Pancreas (tissue), 10 donors: ENCODE results near the gene STRBP. TPM values are rescaled to one million over a fixed set of nuclear protein-coding genes. Genes with fewer than 3 reads are reported as not detected.
A peak's percentile ranks its signal among the peaks of the same experiment; 100 is the strongest.
"Not testable (repeated sequence)": the region's sequence is repeated elsewhere in the genome, so short reads cannot be mapped to it uniquely, and the experiment has no call there.

ENCODE experiments used
- ATAC-seq, 4 donors: fragments of 200-7000 bp; cut with Tn5 transposase; one replicate each; pipeline versions ENCODE4 v1.8.0 to v1.9.1; 2020; ENCODE audit warnings: mild to moderate bottlenecking in 4 of 4, moderate library complexity in 4 of 4
- DNase-seq, 6 donors: peaks; one replicate each; pipeline ENCODE4 v3.0.0-alpha.2; 2020
- FAIRE-seq: peaks from 2 replicates; lab custom pipeline; 2012; peaks lifted over from hg19 to GRCh38; lab: Jason Lieb, UNC
- H3K27ac ChIP-seq, 4 donors: fragments of 200-600 bp; sonication (generic); 1 replicate in 3 of 4; 2 replicates in 1 of 4; pipeline versions ENCODE4 v1.5.0 to v1.8.0; 2020
- H3K27me3 ChIP-seq, 4 donors: fragments of 200-600 bp; one replicate each; pipeline ENCODE4 v1.8.0; 2021
- H3K36me3 ChIP-seq, 3 donors: fragments of 200-600 bp; sonication (generic) in 1 of 3; one replicate each; pipeline versions ENCODE4 v1.5.0 to v1.8.0; 2020 to 2021
- H3K4me1 ChIP-seq, 3 donors: fragments of 200-600 bp; one replicate each; pipeline ENCODE4 v1.8.0; 2021
- H3K4me3 ChIP-seq, 4 donors: fragments of 200-600 bp; sonication (generic) in 2 of 4; one replicate each; pipeline versions ENCODE4 v1.5.0 to v1.8.0; 2020 to 2021
- H3K9me3 ChIP-seq, 4 donors: fragments of 200-600 bp; one replicate each; pipeline ENCODE4 v1.8.0; 2021
- WGBS, 2 donors: extraction: QIAGEN DNeasy Blood & Tissue Kit; methylation state at CpG; one replicate each; pipeline ENCODE4 v1.1.7; 2013; 5-methylcytosine and 5-hydroxymethylcytosine counted together
- intact Hi-C, 3 donors: fragments of 100-400 bp; cut with DNase I; formaldehyde crosslinking; loops; one replicate each; pipeline versions ENCODE4 v1.11.1 to v1.14.2; 2022
- polyA plus RNA-seq, 2 donors: library from polyadenylated mRNA; stranded (reverse); fragments of 200-250 nt; gene quantifications; one replicate each; pipeline ENCODE4 v1.2.3, GENCODE V29; 2013
- total RNA-seq, 6 donors: library from RNA; stranded (reverse); fragmentation: NEBNext Ultra II Directional in 4 of 6; extraction: Animal tissue kit (Norgen Biotek cat#: 25700) in 4 of 6; gene quantifications; one replicate each; pipeline versions ENCODE4 v1.2.1 to v1.2.4, GENCODE V29; 2021 to 2023
- TF ChIP-seq, protein P1 (sequence below), 4 donors: fragments of 200-600 bp; sonication (generic) in 3 of 4; IDR thresholded peaks; one replicate each; pipeline versions ENCODE4 v1.5.0 to v1.8.0; 2021; ENCODE audit warnings: antibody characterized with exemption in 4 of 4
- donor health status: healthy with polysubstance abuse.
- donor health status: DM: no; HTN: no; CAD: no; lungs with moderate emphysema.
- donor health status: DM: no; HTN: no; CAD: no.
- donor health status: control.
- donor health status: control.
- donor health status: Bipolar disorder and iron deficiency.
- donor health status: DM: yes; HTN: yes; CAD: no.
- donor health status: DM: no; HTN: no; CAD: no.
- donor health status: DM: no; HTN: no; CAD: no.
- donor health status: DM: yes; HTN: yes; CAD: no.

Gene STRBP
- total and polyA plus RNA-seq, 8 donors: 8.0 to 17.8 (median 12.5) TPM

- Histone ChIP-seq H3K4me1 (no peaks in the 10 kb centered on the region), H3K36me3 (no peaks in the 10 kb centered on the region), H3K27me3 (no peaks in the 10 kb centered on the region), H3K27ac (no peak overlapping the region), H3K9me3 (no peaks in the 10 kb centered on the region), H3K4me3 (no peak overlapping the region)
- 75 to 80% methylated on average over 7 of the region's 7 CpGs for WGBS, 2 donors
- DNase-seq (no peak), FAIRE-seq (no peak), ATAC-seq (no peak)
- TF ChIP-seq, protein P1, sequence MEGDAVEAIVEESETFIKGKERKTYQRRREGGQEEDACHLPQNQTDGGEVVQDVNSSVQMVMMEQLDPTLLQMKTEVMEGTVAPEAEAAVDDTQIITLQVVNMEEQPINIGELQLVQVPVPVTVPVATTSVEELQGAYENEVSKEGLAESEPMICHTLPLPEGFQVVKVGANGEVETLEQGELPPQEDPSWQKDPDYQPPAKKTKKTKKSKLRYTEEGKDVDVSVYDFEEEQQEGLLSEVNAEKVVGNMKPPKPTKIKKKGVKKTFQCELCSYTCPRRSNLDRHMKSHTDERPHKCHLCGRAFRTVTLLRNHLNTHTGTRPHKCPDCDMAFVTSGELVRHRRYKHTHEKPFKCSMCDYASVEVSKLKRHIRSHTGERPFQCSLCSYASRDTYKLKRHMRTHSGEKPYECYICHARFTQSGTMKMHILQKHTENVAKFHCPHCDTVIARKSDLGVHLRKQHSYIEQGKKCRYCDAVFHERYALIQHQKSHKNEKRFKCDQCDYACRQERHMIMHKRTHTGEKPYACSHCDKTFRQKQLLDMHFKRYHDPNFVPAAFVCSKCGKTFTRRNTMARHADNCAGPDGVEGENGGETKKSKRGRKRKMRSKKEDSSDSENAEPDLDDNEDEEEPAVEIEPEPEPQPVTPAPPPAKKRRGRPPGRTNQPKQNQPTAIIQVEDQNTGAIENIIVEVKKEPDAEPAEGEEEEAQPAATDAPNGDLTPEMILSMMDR (IDR thresholded peaks at IDR 0.05): no peak
- intact Hi-C loops: no loop called here
Observed at GRCh38 chr9:123284656-123285055, 16.3 kb upstream of the STRBP start.

GRCh38 chr9:123283455-123283854, 15.1 kb upstream of the STRBP start:
- H3K4me1 ChIP-seq: no peaks in the 10 kb centered on the region
- no peaks in the 10 kb centered on the region for H3K9me3 ChIP-seq
- TF ChIP-seq, protein P1 (IDR thresholded peaks at IDR 0.05): no peak
- H3K27ac ChIP-seq: no peak overlapping the region
- no peak for DNase-seq
- H3K36me3 ChIP-seq: no peaks in the 10 kb centered on the region
- ATAC-seq: no peak
- FAIRE-seq: no peak
- intact Hi-C loops: no loop called here
- whole genome bisulfite sequencing, 2 donors: 86 to 98% methylated on average over 3 of the region's 3 CpGs
- no peaks in the 10 kb centered on the region for H3K27me3 ChIP-seq
- no peak overlapping the region for H3K4me3 ChIP-seq

DNA sequence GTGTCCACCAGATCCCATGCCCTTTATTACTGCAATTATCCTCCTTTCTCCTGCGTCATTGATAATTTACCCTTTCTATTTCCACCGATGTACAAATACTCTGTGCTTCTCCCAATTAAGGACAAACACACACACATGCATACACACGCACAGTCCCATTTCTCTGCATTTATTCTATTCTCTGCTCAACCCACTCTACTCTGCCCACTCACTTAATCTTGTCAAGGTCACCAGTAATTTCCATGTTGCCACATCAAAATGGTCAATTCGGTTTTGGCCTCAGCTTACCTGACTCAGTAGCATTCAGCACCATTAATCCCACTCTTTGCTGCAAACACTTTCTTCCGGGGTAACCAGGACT, 14.6 kb upstream of the STRBP start:
- H3K4me1 ChIP-seq: no peaks in the 10 kb centered on the region
- H3K27me3 ChIP-seq: no peaks in the 10 kb centered on the region
- no peaks in the 10 kb centered on the region for H3K36me3 ChIP-seq
- H3K9me3 ChIP-seq: no peaks in the 10 kb centered on the region
- WGBS, 2 donors: 73 to 78% methylated on average over 5 of the region's 5 CpGs
- no peak overlapping the region for H3K27ac ChIP-seq
- TF ChIP-seq, protein P1 (IDR thresholded peaks at IDR 0.05): no peak
- no peak for FAIRE-seq
- H3K4me3 ChIP-seq: no peak overlapping the region
- DNase-seq: no peak
- no peak for ATAC-seq
- intact Hi-C loops: no loop called here

DNA sequence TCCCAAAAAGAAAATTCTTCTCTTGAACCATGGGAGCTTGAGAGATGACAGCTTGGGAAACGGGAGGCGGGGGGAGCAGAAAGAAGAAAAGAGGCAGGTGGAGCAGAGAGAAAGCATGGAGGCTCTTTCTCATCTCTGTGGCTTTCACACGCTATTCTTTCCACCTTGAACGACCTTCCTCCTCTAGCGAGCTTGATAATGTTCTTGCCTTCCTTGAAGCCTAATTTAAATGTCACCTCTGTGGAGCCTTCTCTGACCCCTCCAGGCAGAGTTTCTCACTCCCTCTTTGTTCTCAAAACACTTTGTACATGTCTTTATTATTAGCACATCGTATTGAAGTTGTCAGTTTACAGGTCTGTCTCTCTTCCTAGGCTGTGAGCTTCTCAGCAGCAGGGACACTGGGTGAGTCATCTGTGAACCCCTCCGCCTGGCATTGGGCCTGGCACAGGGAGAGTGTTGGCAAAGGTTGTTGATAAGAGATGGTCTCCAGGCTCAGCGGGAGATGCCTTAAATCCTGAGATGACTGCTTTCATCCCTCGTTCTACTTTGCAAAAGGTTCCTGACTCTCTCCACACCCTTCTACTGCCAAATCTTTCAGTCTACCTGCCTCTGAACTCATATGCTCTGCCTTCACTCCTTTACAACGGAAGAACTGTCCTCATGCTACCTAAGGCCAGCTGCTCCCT, 14.1 kb upstream of the STRBP start:
- Histone ChIP-seq H3K4me3 (no peak overlapping the region), H3K27ac (no peak overlapping the region), H3K9me3 (no peaks in the 10 kb centered on the region), H3K36me3 (no peaks in the 10 kb centered on the region), H3K4me1 (no peaks in the 10 kb centered on the region), H3K27me3 (no peaks in the 10 kb centered on the region)
- DNase-seq (peak in 3 of 6 donors; percentile 57 to 71 (median 65)), FAIRE-seq (no peak), ATAC-seq (peak; percentile 70 to 86 (median 80))
- intact Hi-C loops: no loop called here
- WGBS, 2 donors: 28 to 34% methylated on average over 10 of the region's 10 CpGs
- TF ChIP-seq, protein P1 (IDR thresholded peaks at IDR 0.05): no peak

- FAIRE-seq (no peak), DNase-seq (no peak), ATAC-seq (no peak)
- H3K4me3 ChIP-seq: no peak overlapping the region
- H3K27me3 ChIP-seq: no peaks in the 10 kb centered on the region
- H3K4me1 ChIP-seq: no peaks in the 10 kb centered on the region
- 42 to 49% methylated on average over 9 of the region's 9 CpGs for WGBS, 2 donors
- intact Hi-C loops: no loop called here
- H3K36me3 ChIP-seq: no peaks in the 10 kb centered on the region
- TF ChIP-seq, protein P1 (IDR thresholded peaks at IDR 0.05): no peak
- no peaks in the 10 kb centered on the region for H3K9me3 ChIP-seq
- no peak overlapping the region for H3K27ac ChIP-seq
Observed at GRCh38 chr9:123281659-123282350, 13.4 kb upstream of the STRBP start.

- intact Hi-C loops, ATAC-seq, FAIRE-seq, DNase-seq, H3K4me3 ChIP-seq, H3K36me3 ChIP-seq, H3K27ac ChIP-seq, H3K27me3 ChIP-seq, H3K4me1 ChIP-seq, H3K9me3 ChIP-seq: not testable (repeated sequence)
- 74 to 95% methylated on average over 4 of the region's 4 CpGs for WGBS, 2 donors
Observed at GRCh38 chr9:123278879-123279493, 10.6 kb upstream of the STRBP start.
